GM19240 (cell line): Measurements from ENCODE around the gene ARSG.
"Not testable (repeated sequence)": the region's sequence is repeated elsewhere in the genome, so short reads cannot be mapped to it uniquely, and the experiment has no call there.

ENCODE experiments used
- DNase-seq: peaks from one replicate; pipeline ENCODE4 v3.0.0; 2011; ENCODE audit warnings: low spot score; ENCODE audit not compliant: insufficient read length

The ARSG gene

DNA sequence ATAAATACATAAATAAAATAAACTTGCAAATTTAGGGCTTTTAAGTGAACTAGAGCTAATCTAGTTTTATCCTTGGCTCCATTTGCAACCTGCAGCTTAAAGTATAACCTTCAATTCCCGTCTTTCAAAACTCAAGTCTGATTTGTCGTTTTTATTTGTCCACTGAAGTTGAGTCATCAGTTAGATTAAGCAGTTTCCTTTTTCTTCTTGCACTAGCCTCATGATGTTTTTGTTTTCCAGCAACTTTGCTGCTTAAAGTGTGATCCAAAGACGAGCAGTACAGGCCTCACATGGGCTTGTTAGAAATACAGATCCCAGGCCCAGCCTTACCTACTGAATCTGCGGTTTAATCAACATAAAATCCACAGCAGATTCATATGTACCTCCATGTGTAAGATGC, 13.8 kb downstream of the ARSG start:
- no peak for DNase-seq

DNA sequence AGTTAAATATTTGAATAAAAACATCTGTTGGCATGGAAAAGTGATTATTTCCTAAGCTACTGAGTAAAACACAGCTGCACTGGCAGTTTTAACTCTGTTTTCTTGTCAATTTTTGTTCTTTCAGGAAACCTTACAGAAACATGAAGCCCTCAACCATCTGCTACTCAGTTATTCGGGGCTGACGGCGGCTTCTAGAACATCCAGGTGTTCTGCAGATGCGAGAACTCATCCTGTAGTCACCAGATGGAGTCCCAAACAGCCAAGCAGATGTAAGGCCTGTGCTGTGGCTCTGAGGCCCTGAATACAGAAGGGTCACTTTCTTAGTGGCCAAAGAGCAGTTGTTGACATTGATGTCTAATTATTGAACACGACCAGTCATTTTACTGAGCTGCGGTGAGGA, 15.5 kb downstream of the ARSG start:
- no peak for DNase-seq

DNA sequence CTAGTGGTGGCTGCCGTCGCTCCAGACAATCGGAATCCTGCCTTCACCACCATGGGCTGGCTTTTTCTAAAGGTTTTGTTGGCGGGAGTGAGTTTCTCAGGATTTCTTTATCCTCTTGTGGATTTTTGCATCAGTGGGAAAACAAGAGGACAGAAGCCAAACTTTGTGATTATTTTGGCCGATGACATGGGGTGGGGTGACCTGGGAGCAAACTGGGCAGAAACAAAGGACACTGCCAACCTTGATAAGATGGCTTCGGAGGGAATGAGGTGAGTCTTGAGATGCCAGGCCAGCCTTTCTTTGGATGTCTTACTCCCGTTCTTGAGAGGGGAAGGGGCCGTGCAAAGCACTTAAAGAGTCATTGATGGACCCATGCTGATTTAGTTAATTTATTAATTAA, 16.1 kb downstream of the ARSG start:
- DNase-seq, result no peak

DNA sequence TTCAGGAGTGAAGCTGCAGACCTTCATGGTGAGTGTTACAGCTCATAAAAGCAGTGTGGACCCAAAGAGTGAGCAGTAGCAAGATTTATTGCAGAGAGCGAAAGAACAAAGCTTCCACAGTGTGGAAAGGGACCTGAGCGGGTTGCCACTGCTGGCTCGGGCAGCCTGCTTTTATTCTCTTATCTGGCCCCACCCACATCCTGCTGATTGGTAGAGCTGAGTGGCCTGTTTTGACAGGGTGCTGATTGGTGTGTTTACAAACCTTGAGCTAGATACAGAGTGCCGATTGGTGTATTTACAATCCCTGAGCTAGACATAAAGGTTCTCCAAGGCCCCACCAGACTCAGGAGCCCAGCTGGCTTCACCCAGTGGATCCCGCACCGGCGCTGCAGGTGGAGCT, 17.2 kb downstream of the ARSG start:
- not testable (repeated sequence) for DNase-seq

DNA sequence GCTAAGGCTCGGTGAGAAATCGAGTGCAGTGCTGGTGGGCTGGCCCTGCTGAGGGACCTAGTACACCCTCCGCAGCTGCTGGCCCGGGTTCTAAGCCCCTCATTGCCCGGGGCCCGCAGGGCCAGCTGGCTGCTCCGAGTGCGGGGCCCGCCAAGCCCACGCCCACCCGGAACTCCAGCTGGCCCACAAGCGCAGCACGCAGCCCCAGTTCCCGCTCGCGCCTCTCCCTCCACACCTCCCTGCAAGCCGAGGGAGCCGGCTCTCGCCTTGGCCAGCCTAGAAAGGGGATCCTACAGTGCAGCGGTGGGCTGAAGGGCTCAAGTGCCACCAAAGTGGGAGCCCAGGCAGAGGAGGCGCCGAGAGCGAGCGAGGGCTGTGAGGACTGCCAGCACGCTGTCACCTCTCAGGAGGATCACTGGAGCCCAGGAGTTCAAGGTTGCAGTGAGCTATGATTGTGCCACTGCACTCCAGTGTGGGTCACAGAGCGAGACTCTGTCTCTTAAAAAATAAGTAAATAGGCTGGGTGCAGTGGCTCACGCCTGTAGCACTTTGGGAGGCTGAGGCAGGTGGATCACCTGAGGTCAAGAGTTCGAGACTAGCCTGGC, 17.9 kb downstream of the ARSG start:
- not testable (repeated sequence) for DNase-seq

DNA sequence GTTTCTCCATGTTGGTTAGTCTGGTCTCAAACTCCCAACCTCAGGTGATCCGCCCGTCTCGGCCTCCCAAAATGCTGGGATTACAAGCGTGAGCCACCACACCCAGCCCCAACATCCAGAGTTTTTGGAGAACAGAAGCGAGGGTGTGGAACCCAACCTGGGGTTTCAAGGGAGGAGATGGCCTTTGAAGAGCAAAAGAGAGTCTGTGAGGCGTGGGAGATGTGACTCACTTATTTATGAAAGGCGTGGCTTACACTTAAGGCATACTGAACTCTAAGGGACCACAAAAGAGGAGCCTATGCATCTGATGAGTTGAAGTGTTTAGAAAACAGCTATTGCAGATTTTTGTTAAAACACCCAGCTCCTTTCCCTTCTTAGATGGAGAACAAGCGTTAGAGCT, 18.9 kb downstream of the ARSG start:
- no peak for DNase-seq

DNA sequence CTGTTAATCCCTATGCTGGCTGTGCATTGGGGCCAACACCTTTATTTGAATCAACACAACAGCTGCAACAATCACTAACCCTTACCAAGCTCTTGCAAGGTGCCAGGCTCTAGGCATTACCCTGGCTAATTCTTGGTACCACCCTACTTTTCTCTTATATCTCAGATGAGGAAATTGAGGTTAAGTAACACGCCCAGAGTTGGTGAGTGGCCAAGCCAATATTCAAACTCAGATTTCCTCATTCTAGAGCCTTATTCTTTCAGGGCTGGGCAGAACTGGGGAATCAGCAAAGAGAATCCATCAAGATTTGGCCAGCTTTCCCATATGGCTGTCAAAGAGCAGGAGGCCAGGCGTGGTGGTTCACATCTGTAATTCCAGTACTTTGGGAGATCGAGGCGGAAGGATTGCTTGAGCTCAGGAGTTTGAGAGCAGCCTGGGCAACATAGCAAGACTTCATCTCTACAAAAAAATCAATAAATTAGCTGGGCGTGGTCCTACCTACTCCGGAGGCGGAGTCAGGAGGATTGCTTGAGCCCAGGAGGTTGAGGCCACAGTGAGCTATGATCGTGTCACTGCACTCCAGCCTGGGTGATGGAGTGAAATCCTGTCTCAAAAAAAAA, 23.7 kb downstream of the ARSG start:
- no peak for DNase-seq

DNA sequence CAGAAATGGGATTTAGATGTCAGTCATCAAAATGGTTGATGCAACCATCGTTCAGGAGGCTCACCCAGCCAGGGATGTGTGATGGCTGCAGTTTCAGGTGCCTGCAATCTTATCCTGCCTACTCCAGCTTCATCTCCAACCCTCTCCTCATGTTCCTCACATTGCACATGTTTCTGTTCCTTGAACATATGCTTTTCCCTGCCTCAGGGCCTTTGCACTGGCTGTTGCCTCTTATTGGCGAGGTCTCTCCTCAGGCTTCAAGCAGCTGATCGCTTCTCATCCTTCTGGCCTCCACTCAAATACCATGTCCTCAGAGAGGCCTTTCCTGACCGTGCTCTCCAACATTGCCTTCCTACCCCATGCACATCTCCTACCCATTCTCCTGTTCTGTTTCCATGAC, 24.6 kb downstream of the ARSG start:
- DNase-seq, result no peak

DNA sequence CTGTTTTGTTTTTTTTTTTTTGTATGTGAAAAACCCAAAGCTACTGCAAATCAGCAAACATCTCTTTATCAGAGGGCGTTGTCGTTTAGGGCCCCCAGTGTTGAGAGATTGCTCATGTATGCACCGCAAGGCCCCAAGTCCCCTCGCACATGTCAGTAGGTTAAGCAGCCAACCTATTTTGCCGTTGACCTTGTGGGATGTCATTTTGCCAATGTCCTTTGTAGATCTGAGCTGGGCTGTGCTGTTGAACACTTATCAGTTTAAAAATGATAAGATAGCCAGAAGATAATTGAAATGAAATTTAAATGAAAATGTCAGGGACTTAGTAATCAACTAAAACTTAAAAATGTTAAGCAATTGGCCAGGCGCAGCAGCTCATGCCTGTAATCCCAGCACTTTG, 26.2 kb downstream of the ARSG start:
- no peak for DNase-seq

DNA sequence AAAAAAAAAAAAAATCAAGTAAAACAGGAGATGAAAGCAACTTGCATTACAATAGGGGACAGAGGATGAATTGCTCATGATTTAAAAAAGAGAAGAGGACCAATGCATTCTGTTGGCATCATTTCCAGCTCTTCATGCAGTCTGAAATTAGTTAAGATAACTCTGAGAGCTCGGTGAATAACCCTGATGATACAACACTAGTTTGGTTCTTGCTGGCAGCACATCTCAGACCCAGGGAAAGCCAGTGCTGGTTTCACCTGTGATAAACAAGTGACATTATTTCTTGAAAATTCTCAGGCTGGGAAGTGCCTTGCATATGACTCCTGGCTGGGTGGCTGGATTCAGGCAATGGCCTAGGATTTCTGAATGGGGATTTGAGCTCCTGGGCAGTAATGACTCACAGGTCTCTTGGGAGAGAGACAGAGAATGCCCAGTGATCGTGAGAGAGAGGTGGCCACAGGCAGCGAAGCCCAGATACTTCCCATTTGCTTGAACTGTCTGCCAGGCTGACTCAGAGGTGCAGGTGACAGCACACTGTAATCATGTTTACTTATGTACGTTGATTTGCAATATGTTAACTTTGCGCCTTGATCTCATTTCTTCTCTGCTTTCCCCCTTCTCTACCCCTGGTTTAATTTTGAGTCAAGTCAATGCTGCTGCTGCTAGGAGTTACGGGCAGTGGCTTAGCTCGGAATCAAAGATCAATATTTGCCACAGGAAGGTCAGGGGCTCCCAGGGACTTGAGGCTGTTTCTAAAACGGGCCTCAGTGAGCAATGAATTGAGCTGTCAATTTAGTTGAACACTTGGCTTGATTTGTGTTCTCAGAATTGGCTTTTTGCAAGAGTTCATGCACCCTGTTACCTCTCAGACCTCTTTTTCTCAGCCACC, 27.1 kb downstream of the ARSG start:
- no peak for DNase-seq

DNA sequence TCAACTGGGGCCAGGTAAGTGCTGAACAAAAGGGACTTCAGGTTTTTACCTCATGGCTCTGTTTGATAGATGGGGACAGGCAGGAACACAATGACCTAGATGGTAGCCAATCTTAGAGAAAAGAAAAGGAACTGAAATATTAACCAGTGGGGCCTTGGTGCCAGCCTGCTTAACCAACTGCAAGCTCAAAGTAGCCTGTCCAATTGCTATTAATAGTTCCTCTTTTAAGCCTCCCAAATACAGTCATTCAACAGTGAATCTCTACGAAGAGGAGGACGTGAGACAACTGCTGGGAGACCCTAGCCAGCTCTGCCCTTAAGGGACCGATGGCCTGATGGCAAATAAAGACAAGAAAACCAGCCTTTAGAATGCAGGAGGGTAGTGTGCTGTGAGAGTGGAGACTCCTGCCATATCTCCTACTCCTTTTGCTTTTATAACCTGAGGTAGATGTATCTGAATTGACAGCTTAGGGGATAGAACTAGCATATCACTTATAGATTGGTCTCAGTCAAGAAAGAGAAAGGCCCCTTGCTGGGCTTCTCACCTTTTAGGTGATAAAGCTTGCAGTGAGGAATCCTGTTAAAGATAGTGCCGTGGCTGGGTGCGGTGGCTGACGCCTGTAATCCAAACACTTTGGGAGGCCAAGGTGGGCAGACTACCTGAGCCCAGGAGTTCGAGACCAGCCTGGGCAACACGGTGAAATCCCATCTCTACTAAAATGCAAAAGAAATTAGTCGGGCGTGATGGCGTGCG, 28.3 kb downstream of the ARSG start:
- no peak for DNase-seq

DNA sequence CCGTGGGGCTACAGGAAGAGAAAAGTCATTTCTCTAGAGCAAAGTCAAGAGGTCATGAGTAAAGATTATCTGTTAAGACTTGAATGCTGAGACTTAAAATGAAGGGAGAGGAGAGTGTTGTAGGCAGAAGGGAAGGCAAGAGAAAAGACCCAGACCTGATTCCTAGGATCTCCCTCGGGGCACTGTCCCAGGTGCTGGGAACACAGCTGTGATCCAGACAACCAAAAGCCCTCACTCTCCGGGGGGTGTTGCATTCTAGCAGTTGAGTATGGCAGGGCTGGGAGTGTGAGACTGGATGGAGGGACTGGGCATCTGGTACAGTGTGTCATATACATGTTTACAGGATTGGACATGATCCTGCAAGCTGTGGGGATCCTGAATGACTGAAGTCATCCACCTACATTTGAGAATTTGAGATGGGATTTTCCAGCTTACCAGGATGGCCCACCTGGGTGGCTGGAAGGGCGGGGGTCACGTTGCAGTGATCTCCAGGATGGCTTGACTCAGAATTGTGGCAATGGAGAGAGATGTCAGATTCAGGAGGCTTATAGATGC, 29.1 kb downstream of the ARSG start:
- DNase-seq, result no peak

DNA sequence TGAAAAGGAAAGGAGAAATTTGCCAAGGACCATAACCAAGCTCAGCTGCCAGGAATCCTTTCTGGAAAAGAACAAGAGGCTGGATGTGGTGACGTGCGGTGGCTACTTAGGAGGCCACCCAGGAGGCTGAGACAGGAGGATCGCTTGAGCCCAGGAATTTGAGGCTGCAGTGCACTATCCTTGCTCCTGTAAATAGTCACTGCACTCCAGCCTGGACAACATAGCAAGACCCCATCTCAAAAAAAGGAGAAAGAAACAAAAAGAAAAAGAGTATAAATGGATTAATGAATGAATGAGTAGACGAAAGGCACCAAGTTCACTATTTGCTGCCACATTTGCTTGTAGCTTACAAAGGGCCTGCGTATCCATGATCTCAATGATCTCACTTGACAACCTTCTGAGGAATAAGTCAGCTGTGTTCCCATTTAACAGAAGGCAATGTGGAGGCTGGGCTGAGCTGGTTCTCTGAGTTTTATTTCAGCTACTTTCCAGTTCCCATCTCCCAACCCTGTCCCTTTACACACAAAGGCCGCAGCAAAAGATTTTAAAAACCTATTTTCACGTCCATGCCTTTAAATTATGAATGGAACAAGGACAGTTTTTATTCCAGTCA, 29.8 kb downstream of the ARSG start:
- no peak for DNase-seq

DNA sequence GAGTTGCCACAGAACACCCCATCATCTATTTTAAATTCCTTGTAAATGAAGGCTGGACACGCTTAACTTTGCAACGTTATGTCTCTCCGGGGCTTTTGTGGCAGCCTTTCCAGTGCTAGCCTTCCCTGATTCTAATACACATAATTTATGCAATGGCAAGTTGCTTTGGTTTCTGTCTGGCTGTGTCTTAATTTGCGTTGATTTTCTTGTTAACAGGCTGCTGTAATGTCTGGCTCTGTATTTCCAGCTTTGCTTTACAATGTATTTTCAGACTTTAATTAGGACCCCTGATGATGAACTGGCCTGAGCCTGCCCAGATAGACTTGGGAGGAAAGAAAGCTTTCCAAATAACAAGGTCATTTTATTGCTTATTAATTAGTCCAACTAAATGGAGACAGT, 30.3 kb downstream of the ARSG start:
- no peak for DNase-seq

DNA sequence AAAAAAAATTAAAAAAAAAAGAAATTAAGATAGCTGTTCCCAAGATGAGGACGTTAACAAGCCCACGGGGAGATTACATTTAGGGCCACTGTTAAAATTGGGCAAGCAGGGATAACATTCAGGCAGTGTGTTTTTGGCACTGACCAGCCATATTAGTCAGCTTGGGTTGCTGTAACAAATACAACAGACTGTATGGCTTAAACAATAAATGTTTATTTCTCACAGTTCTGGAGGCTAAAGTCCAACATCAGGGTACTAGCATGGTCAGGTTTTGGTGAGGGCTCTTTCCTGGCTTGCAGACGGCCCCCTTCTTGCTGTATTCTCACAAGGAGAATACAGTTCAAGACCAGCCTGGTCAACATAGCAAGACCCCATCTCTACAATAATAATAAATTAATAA, 31.3 kb downstream of the ARSG start:
- no peak for DNase-seq

DNA sequence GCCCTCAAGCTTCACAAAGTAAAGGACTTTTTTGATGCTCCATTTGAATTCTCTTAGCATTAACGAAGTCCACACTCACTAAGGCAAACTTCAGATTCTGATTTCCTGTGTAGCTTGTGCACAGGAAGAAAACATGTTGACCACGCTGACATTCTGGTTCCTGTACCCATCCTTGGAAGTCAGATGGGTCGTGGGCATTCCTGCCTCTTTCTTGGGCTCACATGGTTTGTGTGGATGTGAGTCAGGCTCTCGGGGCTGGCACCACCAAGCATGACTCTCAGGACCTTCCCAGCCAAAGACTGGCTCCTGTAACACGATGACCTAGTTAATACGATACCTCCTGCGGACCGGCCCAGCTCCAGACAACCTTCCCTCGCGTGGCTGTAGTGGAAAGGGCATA, 32.8 kb downstream of the ARSG start:
- no peak for DNase-seq

DNA sequence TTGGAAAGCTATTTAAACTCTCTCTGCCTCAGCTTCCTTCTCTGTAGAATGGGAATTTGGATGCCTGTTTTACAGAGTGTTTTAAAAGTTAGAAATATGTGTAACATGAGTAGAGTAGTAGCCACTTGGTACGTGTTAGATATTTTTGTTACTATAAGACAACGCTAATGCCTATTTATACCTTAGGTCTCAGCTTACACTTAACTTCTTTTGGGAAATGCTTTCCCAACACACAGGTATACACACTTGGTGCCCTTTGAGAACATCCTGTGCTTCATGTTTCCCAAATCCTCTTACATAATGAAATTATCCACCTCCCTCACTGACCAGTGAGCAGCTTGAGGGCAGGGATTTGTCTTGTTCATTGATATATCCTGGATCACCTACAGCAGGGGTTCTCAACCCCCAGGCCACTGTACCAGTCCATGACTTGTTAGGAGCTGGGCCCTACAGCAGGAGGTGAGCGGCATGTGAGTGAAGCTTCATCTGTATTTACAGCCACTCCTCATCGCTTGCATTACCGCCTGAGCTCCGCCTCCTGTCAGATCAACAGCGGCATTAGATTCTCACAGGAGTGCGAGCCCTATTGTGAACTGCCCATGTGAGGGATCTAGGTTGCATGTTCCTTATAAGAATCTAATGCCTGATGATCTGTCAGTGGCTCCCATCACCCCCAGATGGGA, 33.5 kb downstream of the ARSG start:
- no peak for DNase-seq

DNA sequence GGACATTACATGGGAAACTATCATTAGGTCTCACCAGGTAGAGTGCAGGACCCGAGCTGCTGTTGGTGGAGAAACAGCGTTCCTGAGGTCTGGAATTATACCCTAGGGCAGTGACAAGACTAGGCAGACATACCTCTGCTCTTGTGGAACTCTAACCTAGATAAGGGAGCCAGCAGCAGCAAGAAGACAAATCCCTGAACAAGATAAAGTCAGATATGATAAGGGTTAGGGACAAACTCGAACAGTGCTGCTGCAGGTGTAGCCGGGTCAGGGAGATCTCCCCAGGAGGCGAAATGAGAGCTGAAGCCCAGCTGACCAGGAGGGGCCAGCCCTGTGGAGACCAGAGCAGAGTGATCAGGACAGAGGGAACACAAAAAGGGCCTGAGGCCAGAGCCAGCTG, 34.7 kb downstream of the ARSG start:
- DNase-seq, result no peak

DNA sequence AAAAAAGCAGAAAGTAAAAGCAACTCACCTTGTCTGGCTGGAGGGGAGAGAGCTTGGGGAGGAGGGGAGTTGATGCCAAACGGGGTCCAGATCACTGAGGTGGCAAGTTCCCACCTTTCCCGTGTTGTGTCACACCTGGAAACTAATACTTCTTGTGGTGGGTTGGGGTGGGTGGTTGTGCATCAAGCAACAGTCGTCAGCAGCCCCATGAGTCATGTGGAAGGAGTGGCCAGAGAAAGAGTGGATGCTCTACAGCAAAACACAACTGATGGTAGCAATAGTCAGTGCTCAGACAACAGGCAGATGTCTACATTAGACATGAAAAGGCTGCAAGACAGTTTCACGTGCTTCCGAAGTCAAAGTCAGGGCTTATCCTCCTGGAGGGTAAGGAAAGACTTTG, 35.4 kb downstream of the ARSG start:
- no peak for DNase-seq

DNA sequence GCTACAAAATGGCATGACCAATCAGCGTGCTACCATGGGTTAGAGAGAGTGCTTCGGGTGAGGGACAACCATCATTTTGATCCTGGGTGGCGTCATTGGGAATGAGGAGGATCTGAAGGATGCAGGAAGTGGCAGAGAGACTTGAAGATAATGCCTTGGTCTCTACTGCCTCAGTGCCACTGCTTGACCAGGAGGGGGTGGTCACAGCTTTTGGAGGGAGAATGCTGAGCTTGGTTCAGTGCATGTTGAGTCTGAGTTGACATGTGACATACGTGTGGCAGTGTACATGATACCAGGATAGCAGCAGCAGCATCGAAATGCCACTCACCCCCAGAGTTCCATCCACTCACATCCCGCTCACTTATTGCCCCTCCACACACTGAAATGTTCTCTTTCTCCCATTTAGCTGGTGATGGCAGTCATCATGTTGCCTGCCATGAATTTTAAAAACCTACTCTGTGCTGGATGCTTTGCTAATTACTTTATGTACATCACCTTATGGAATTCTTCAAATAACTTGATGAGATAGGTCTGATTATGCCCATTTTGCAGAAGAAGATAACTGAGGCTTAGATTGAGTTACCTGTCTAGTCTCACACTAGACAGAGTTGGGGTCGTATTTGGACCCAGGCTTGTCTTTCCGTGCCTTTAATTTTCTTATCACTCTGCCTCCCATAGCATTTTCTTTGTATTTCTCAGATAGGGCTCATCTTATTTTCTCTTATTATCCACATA, 36.7 kb downstream of the ARSG start:
- DNase-seq, result no peak
